Putamen (tissue), 1 donor: Measurements from ENCODE around the gene IGF2BP2.
"Not testable (repeated sequence)": the region's sequence is repeated elsewhere in the genome, so short reads cannot be mapped to it uniquely, and the experiment has no call there.

Experiments used
- DNase-seq: peaks from one replicate; pipeline ENCODE4 v3.0.0-alpha.2; 2016; ENCODE audit warnings: low spot score

The IGF2BP2 gene

DNA sequence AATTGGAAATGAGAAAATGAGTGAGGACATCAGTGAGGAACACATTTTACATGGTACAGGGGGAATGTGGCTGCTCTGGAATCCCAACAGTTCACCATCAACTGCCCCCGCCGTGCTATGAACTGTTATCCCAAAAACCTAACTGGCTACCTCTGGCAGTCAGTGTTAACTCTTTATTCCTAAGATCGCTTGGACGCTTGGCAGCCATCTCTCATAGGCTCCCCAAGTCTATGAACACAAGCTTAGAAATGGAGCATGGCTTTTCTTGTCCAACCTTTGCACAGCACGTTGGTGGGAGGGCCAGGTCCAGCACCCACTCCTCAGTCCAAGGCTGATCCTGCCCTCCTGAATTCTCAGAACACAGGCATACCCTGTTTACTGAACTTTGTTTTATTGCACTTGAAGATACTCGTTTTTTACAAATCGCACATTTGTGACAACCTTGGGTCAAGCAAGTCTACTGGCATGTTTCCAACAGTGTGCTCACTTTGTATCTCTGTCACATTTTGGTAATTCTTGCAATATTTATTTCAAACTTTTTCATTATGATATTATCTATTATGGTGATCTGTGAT, 185.1 kb downstream of the IGF2BP2 start:
- no peak for DNase-seq

DNA sequence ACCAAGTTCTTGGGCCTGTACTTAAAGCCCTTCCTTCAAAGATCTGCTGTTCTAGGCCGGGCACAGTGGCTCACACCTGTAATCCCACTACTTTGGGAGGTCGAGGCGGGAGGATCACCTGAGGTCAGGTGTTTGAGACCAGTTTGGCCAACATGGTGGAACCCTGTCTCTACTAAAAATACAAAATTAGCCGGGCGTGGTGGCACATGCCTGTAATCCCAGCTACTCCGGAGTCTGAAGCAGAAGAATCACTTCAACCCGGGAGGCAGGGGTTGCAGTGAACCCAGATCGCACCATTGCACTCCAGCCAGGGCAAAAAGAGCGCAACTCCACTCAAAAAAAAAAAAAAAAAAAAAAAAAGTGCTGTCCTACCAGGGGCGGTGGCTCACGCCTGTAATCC, 186.2 kb downstream of the IGF2BP2 start:
- not testable (repeated sequence) for DNase-seq

DNA sequence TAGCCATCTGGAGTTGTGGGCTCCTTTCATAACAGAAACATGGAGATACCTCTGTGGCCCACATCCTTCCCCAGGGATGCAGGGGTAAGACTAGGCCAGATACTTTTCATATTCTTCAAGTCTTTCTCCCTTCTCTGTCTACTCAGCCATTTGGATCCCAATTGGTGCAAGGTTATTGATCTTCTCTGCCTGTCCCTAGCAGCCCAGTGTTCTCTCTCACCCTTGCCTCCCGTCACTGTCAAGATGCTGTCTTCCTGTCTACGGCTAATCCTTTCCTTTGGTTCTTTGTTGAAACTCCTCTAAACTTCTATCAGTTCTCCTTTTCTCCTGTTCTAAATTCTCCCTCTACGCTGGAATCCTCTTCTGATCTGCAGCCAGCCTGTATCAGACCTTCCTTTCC, 187.5 kb downstream of the IGF2BP2 start:
- no peak for DNase-seq

DNA sequence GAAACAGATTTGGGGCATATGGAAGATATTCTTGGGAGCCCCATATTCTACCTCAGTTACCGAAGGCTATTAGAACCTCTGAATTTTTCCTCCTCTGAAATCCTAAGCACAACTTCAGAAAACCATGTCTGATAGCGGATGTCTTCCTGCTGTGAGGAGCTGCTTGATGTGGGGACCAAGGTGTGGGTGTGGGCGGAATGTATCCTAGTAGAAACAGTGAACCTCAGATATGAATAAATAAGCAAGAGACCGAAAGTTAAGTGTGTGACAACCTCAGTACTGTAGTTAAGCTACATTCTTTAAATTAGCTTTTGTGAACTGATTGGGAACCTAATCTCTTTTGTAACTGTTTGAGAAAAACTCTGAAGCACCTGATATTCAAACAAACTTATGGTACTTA, 191.8 kb downstream of the IGF2BP2 start:
- no peak for DNase-seq

DNA sequence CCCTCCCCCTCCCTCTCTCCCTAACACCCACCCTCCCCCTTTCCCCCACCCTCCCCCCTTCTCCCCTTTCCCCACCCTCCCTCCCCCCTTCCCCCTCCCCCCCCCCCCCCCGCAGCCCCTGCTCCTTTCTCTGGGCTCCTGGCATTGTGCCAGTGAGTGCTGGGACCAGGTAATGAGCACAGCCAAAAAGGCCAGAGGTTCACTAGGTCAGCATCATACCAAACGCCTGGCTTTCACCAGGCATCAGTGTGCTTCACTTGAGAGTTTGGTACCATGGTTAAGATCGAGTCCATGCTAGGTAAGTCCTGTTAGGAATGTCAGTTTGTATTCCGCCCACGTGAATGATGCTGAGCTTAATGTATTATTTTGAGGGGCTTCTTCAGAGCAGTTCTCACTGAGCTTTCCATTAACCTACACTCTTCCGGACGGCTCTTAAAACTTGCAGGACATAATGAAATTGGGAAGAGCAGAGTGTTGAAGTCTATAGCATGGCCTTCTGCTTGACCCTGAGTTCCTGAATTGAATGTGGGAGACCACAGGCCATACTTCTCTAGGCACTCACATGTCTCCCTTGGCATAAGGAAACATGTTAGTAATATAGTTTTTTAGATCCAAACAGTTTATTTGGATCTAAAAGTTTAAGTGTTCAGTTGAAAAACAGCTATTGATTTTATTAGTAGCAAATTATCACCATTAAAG, 193.2 kb downstream of the IGF2BP2 start:
- DNase-seq, result no peak

DNA sequence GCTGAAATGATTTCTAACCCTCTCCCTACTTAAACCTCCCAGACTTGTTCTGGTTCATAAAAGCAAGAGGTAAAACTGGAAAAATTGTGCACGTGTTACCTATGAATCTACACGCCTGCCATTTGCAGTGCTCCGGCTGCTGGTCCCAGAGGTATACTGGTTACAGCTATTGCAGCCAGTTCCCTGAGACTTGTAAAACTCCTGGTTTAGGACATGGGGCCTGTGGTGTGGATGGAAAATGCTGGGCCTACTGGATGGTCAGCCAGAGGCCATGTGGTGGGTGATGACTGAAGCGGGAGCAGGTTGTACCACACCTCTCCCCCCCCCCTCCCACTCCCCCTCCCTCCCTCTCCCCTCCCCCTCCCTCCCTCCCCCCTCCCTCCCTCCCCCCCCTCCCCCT, 193.7 kb downstream of the IGF2BP2 start:
- no peak for DNase-seq

DNA sequence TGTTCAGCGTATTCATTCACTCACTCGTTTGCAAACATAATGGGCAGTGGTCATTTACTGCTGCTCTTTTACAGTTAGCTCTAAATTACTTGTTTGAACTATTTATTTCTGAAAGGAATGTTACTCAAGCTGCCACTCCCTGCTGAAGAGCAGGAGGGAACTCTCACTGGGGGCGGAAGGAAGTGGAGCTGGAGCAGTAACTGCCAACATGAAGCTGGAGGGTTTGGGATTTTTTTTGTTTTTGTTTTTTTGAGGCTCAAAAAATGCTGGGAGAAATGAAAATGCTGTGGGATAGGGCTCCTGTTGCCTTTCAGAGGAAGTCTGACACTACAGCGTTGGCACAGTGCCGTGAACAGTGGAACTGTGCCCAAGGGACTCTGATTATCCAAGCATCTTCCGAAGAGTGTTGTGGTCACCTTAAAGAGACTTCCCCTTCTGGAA, 194.6 kb downstream of the IGF2BP2 start:
- DNase-seq, result peak; percentile 33

DNA sequence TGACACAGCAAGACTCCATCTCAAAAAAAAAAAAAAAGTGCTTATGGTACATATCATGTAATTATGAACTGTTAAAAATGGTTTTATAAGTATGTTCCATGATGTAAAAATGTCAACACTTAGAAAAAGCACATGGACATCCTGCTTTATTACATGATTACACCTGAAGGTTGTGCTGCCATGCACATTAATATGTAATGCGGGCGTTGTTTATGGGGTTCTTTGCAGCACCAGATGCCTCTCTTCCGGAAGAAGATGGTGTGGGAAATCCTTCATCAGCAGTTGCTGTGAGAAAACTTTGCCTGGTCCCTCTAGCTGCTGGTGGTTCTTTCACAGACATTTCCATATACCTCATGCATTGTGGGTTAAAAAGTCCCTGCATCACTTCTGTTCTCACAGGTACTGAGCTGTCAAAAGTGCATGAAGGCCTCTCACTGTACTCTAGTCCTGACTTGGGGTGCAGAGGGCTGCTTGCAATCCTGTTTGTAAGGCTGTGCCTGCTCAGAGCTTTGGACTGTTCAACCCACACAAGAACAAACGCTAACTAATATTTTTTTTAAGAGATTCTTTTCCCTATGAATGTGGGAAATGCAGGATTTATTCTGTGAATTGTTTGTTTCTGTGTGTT, 195.2 kb downstream of the IGF2BP2 start:
- DNase-seq, result no peak

DNA sequence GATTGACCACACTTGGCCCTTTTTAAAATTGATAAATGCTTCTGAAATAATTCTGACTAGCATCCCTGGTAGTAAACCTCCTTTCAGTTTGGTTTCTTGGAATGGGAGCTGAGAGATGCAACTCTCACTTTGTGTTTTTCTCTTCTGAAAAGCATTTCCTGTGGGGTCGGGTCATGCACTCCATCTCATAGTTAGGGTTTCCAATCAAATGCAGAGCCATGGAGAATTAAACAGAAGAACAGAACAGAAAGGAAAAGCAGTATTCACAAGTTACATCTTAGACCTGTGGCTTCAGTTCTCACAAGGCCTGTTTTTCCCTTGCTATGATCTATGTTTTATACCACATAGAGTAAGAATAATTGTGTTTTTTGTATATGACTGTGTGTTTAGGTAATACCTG, 199.1 kb downstream of the IGF2BP2 start:
- no peak for DNase-seq

DNA sequence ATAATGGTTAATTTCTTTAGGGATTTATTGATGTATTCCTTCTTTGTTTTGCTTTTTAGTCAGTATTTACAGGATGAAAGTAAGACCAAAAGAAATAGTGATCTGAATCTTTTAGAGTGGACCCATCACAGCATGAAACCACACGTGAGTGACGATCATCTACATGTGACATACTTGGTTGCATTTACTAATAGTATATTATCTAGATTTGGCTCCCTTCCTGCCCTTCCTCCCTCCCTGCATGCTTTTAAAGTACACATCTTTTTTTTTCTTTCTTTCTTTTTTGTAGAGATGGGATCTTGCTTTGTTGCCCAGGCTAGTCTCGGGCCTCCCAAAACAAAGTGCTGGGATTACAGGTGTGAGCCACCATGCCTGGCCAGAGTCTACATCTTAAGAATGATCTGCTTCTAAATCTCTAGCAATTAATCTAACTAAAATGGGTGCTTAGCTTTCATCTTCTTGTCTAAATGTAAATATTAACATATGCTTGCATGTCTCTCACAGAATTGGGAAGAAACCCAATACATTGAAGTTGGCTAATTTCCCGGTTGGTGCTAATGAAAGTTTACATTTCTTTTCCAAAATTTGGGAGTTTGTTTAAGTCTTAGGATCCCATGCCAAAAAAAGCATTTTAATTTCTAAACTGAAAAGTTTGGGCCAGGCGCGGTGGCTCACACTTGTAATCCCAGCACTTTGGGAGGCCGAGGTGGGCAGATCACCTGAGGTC, 200.7 kb downstream of the IGF2BP2 start:
- no peak for DNase-seq

DNA sequence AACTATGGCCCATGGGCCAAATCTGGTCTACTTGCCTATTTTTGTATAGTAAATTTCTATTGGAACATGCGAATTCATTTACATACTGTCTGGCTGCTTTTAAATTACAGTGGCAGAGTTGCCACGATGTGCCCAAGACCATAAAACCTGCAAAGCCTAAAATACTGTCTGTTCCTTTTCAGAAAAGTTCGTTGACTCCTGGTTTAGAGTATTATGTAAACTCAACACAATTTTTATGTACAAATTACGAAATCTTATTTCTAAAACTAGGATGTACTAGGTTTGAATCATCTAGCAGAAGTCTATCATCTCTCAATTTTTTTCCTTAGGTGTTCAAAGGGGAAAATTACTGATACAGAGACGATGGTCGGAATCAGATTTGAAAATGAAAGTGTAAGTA, 211.8 kb downstream of the IGF2BP2 start:
- no peak for DNase-seq

DNA sequence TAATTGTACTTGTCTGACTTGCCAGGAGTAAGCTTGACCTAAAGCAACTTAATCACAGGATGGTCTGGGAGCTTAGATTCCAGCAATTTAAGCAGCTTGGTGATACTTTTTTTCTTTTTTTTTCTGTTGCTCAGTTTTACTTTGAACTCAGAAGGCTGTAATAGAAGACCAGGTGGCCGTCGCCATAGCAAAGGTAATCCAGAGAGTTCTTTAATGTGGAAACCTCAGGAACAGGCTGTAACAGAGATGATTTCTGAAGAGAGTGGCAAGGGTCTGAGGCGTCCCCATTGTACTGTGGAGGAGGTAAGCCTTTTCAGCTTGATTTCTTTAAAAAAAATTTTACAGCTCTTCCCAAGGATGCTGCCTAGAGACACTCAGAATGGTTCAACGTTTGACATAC, 218.6 kb downstream of the IGF2BP2 start:
- DNase-seq, result no peak

DNA sequence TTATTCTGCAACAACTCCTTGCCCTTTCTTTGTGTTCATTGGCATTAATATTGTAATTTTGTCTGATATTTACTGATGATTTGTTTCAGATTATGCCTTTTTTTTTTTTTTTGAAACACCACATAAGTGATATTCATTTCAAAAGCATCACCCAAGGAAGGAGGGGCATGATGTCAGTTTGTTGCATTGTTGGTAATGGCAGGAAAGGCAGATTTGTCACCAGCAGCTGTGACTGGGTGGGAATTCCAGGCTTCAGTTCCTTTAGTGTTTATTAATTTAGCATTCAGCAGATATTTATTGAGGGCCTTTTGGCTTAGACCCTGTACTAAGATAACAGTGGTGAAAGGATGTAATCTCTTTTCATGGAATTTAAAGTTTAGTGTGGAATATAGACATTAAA, 219.3 kb downstream of the IGF2BP2 start:
- DNase-seq, result no peak

DNA sequence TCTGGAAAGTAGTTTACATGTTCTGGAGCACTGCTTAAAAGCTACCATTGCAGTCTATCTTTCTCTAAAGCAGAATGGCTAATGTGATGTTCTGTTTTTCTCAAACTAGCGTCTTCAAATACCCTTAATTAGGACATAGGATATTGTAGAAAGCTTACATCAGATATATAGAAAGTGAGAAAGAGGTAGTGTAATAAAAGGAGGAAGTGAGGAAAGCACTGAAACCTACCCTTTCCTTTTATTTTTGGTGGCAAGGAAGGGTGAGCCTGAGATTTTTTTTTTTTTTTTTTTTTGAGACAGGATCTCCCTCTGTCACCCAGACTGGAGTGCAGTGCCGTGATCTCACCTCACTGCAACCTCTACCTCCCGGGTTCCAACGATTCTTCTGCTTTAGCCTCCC, 229.3 kb downstream of the IGF2BP2 start:
- no peak for DNase-seq

DNA sequence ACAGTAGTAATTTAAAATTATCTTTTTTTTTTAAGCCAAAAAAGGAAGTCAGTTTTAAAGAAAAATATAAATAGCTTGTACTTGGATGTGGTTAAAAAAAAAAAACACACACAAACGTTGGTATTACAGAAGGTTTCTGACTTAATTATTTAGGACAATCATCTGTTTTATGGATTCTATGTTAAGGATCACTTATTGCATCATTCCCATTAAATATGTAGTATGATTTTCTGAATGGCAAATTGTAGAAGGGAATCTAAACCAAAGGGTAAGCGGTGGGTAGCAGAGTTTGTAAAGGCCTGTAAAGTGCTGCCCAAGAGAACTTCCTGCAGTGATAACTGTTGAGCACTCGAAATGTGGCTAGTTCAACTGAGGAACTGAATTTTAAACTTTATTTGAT, 230.8 kb downstream of the IGF2BP2 start:
- no peak for DNase-seq
